GM20000 (cell line): ENCODE data around the gene PGAP2.

Experiments
- DNase-seq: peaks from one replicate; pipeline ENCODE4 v3.0.0; 2012; ENCODE audit warnings: low spot score
- TF ChIP-seq, protein P1 (sequence below): IDR thresholded peaks from 2 replicates; pipeline ENCODE4 v1.5.1; 2012; ENCODE audit warnings: mild to moderate bottlenecking, control low read depth; ENCODE audit errors: extremely low read depth, missing control alignments

PGAP2 gene

GRCh38 chr11:3834664-3835461 lies 26.5 kb downstream of the PGAP2 start:
- TF ChIP-seq, protein P1, sequence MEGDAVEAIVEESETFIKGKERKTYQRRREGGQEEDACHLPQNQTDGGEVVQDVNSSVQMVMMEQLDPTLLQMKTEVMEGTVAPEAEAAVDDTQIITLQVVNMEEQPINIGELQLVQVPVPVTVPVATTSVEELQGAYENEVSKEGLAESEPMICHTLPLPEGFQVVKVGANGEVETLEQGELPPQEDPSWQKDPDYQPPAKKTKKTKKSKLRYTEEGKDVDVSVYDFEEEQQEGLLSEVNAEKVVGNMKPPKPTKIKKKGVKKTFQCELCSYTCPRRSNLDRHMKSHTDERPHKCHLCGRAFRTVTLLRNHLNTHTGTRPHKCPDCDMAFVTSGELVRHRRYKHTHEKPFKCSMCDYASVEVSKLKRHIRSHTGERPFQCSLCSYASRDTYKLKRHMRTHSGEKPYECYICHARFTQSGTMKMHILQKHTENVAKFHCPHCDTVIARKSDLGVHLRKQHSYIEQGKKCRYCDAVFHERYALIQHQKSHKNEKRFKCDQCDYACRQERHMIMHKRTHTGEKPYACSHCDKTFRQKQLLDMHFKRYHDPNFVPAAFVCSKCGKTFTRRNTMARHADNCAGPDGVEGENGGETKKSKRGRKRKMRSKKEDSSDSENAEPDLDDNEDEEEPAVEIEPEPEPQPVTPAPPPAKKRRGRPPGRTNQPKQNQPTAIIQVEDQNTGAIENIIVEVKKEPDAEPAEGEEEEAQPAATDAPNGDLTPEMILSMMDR: no peak
- no peak for DNase-seq

- TF ChIP-seq, protein P1: no peak
- DNase-seq: no peak
These were observed 27.4 kb downstream of the PGAP2 start for GRCh38 chr11:3835751-3836150.

DNA sequence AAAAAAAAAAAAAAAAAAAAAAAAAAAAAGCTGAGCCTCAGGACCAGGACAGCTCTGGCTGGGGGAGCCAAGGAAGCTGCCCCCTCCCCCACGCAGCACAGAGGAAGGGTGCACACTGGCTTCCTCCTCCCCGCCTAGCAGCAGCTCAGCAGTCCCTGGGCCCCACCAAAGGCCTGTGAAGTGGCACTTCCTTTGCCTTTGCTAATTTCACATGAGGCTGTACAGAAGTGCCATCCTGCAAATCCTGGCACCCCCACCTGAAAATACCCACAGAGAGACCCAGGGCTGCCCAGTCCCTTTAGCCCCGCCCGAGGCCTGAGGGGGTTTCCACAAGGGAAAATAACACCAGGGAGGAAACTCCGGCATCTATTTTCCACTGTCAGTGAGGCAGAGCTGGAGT lies 28.5 kb downstream of the PGAP2 start:
- DNase-seq: peak; percentile 45
- TF ChIP-seq, protein P1: no peak

DNA sequence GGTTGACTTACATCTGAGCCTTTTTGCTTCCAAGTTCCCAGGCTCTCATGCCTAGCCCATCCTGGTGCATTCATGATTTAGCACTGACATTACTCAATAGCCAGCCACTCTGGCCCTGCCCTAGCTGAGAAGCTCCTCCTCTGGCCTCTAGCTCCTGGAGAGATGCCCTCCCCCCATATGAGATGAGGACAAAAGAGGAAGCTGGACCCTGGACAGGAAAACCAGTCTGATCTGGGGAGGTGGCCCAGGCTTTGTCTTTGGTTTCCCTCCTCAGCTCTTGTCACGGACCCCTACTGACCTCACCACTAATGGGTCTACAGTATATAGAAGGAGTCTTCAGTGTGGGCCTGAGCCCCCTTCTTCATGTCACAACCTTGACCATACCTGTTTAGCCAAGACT lies 29.4 kb downstream of the PGAP2 start:
- TF ChIP-seq, protein P1: no peak

GRCh38 chr11:3838504-3838903 lies 30.1 kb downstream of the PGAP2 start:
- peak; percentile 7 for DNase-seq

More for the DNA sequence above, 29.4 kb downstream of the PGAP2 start:
- DNase-seq: peak; percentile 58

DNA sequence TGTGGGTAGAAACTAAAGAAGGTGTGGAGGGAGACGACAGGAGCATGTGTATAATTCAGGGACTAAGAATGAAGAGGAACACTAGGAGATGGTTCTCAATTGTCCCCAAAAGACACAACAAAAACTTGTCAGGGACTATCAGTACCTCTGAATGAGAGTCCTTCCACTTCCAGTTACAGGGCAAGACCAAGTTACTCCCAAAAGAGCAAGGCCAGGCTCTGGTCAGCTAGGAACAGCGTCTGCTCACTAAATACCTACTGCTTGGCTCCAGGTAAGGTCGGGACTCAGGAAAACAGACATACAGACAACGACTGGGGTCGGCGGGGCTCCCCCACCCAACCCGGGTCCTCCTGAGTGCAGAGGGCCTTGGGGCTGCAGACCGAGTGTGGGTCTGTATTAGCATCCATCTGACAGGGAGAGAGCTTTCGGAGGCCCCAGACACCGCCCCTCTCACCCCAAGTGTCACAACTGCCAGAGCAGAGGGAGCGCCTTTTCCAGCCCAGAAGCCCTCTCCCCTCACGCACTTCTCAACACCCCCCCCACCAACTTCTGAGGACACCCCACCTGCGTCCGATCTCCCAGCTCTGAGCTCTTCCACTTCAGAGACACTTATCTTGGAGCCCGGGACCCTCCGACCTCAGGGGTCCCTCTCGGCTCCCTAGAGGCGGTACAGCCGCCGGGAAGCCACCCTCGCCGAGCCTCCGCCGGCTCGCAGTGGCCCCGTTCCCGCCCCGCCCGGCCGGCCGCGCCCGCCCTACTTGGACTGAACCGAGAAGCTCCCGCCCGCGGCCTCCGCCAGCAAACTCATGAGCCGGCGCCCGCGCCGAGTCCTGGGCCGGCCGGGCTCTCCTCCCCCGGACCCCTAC lies 31.9 kb downstream of the PGAP2 start:
- DNase-seq: peak; percentile 36
- TF ChIP-seq, protein P1: no peak

More at GRCh38 chr11:3838504-3838903, 30.1 kb downstream of the PGAP2 start:
- TF ChIP-seq, protein P1: no peak
